HL-60 (cell line): Measurements from ENCODE around the gene VENTX.

Experiments used
- DNase-seq, 2 experiments: peaks; one replicate each; pipeline ENCODE4 v3.0.0-alpha.2; 2010 to 2020; ENCODE audit warnings: low read depth in 1 of 2, low spot score in 1 of 2
- H3K27ac ChIP-seq: fragments of 250-450 bp; sonication (Bioruptor Pico); replicated peaks from 2 replicates; pipeline ENCODE4 v1.5.1; 2020; ENCODE audit warnings: mild to moderate bottlenecking, moderate library complexity
- H3K27me3 ChIP-seq: fragments of 250-450 bp; sonication (Bioruptor Pico); 2 replicates; pipeline ENCODE4 v1.5.1; 2021; ENCODE audit warnings: mild to moderate bottlenecking, moderate library complexity; ENCODE audit not compliant: insufficient read depth, poor library complexity, severe bottlenecking
- H3K4me3 ChIP-seq: replicated peaks from 2 replicates; pipeline ENCODE4 v1.5.1; 2011; ENCODE audit warnings: mild to moderate bottlenecking, control low read depth, low read length; ENCODE audit not compliant: insufficient read depth
- GABPA ChIP-seq: IDR thresholded peaks from 2 replicates; pipeline ENCODE4 v1.6.1; 2012; ENCODE audit warnings: low read depth
- POLR2AphosphoS5 ChIP-seq: IDR thresholded peaks from 2 replicates; pipeline ENCODE4 v1.6.1; 2012; ENCODE audit warnings: low read depth
- SPI1 ChIP-seq: IDR thresholded peaks from 2 replicates; pipeline ENCODE4 v1.6.1; 2012; ENCODE audit warnings: low read depth, mild to moderate bottlenecking, borderline replicate concordance
- TF ChIP-seq, protein P1 (sequence below): IDR thresholded peaks from 2 replicates; pipeline ENCODE4 v1.6.1; 2012; ENCODE audit warnings: low read depth; ENCODE audit not compliant: insufficient replicate concordance
- TF ChIP-seq, protein P2 (sequence below): IDR thresholded peaks from one replicate; pipeline ENCODE4 v1.5.1; 2011; ENCODE audit warnings: low read length, control low read depth, inconsistent platforms; ENCODE audit not compliant: insufficient read depth

The VENTX gene

DNA sequence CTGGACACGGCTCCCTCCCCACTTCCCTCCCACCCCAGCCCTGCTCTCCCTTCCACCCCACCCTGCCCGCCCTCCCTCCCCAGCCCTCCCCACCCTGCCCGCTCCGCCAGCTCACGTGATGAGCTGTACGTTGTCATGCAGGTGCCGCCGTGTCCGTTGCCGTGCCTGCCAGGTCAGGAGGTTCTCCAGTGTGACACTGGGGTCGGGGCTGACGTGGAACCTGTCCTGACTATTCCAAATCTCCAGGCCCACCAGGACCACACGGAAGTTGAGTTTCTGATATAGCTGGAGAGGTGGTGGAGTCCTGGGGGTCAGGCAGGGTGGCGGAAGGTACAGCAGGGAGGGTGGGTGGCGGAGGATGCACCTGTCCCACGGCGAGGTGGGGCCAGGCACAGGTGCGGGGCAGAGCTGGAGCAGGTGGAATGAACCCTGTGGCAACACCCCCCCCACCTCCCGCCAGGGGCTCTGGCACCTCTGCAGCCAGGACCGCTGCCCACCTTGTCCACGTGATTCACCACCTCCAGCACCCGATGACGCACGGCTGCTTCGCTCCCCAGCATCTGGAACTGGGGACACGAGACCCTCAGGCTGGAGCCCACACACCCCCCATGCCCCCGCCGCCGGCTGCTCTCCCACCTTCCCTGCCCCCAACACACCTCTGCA is 34.8 kb downstream of the VENTX start:
- no peaks in the 10 kb centered on the region for H3K27me3 ChIP-seq
- TF ChIP-seq POLR2AphosphoS5, result no peak
- TF ChIP-seq, protein P1, sequence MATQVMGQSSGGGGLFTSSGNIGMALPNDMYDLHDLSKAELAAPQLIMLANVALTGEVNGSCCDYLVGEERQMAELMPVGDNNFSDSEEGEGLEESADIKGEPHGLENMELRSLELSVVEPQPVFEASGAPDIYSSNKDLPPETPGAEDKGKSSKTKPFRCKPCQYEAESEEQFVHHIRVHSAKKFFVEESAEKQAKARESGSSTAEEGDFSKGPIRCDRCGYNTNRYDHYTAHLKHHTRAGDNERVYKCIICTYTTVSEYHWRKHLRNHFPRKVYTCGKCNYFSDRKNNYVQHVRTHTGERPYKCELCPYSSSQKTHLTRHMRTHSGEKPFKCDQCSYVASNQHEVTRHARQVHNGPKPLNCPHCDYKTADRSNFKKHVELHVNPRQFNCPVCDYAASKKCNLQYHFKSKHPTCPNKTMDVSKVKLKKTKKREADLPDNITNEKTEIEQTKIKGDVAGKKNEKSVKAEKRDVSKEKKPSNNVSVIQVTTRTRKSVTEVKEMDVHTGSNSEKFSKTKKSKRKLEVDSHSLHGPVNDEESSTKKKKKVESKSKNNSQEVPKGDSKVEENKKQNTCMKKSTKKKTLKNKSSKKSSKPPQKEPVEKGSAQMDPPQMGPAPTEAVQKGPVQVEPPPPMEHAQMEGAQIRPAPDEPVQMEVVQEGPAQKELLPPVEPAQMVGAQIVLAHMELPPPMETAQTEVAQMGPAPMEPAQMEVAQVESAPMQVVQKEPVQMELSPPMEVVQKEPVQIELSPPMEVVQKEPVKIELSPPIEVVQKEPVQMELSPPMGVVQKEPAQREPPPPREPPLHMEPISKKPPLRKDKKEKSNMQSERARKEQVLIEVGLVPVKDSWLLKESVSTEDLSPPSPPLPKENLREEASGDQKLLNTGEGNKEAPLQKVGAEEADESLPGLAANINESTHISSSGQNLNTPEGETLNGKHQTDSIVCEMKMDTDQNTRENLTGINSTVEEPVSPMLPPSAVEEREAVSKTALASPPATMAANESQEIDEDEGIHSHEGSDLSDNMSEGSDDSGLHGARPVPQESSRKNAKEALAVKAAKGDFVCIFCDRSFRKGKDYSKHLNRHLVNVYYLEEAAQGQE, result no peak
- TF ChIP-seq SPI1, result no peak
- TF ChIP-seq, protein P2, sequence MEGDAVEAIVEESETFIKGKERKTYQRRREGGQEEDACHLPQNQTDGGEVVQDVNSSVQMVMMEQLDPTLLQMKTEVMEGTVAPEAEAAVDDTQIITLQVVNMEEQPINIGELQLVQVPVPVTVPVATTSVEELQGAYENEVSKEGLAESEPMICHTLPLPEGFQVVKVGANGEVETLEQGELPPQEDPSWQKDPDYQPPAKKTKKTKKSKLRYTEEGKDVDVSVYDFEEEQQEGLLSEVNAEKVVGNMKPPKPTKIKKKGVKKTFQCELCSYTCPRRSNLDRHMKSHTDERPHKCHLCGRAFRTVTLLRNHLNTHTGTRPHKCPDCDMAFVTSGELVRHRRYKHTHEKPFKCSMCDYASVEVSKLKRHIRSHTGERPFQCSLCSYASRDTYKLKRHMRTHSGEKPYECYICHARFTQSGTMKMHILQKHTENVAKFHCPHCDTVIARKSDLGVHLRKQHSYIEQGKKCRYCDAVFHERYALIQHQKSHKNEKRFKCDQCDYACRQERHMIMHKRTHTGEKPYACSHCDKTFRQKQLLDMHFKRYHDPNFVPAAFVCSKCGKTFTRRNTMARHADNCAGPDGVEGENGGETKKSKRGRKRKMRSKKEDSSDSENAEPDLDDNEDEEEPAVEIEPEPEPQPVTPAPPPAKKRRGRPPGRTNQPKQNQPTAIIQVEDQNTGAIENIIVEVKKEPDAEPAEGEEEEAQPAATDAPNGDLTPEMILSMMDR, result no peak
- TF ChIP-seq GABPA, result no peak
- no peak for DNase-seq
- H3K27ac ChIP-seq, result no peak overlapping the region
- H3K4me3 ChIP-seq, result no peak overlapping the region

DNA sequence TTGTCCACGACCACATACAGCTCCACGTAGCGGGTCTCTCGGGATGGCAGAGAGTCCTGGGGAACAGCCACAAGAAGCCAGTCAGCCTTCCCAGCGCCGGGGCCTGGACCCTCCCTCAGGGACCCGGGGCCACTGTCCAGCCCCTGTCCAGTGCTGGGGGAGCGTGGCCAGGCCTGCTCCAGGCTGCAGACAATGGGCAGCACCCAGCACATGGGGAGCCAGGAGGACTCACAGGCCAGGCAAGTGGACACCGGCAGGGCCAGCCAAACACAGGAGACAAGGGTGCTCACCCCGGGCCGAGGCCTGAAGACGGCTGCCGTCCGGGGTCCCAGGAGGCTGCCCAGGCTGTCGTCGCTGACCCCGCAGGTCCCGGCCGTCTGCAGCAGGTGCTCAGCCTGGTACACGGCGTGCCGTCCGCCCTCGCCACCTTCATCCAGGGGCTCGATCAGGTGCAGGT is 35.3 kb downstream of the VENTX start:
- no peak for TF ChIP-seq SPI1
- no peak for TF ChIP-seq POLR2AphosphoS5
- TF ChIP-seq, protein P1, result no peak
- TF ChIP-seq, protein P2, result no peak
- no peak for TF ChIP-seq GABPA
- no peak overlapping the region for H3K27ac ChIP-seq
- DNase-seq, result no peak
- no peaks in the 10 kb centered on the region for H3K27me3 ChIP-seq
- H3K4me3 ChIP-seq, result no peak overlapping the region

DNA sequence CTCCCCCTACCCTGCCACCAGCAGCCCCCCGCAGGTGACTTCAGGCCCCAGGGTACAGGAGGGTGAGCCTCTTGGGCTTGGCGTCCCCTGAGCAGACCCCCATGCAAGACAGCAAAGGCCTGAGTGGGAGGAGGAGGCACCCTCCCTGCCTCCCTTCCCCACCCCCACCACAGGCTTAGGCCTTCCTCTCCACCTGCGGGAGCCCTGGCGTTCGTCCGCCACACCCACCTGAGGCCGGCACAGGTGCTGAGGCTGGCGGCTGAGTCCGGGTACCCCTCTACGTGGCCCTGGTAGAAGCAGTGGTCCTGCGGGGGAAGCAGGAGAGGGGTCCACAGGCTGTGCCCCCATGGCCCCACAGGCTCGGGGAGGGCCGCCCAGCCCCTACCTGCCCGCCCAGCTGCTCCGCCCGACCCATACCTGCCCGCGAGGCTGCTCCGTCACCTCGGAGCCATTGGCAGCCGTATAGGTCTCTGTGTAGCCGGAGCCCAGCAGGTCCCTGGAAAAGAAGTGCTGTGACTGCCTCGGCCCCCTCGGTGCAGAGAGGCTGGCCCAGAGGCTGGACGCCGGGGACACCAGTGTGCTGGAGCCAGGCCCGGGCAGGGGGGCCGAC is 36.0 kb downstream of the VENTX start:
- no peak for DNase-seq
- Histone ChIP-seq H3K27ac (no peak overlapping the region), H3K4me3 (no peak overlapping the region), H3K27me3 (no peaks in the 10 kb centered on the region)
- TF ChIP-seq, protein P2, result no peak
- TF ChIP-seq GABPA (no peak), POLR2AphosphoS5 (no peak), SPI1 (no peak)
- TF ChIP-seq, protein P1, result no peak
